K562 (cell line): ENCODE measurements around the gene ZNF195. TPM values are rescaled to one million over a fixed set of nuclear protein-coding genes. Genes with fewer than 3 reads are reported as not detected.
A peak's percentile ranks its signal among the peaks of the same experiment; 100 is the strongest.

Experiments
- AFF1 ChIP-seq, 2 experiments: fragments of 450-650 bp; IDR thresholded peaks; 2 replicates each; pipeline ENCODE4 v1.6.1; 2018; ENCODE audit warnings: mild to moderate bottlenecking in 2 of 2, low read depth in 1 of 2; ENCODE audit not compliant: partially characterized antibody in 2 of 2
- BRF1 ChIP-seq: IDR thresholded peaks from 3 replicates; pipeline ENCODE4 v1.6.1; 2011; ENCODE audit warnings: borderline replicate concordance, mild to moderate bottlenecking; ENCODE audit not compliant: insufficient read length; ENCODE audit errors: extremely low read depth
- CBX5 ChIP-seq: IDR thresholded peaks from 2 replicates; pipeline ENCODE4 v1.6.1; 2014; ENCODE audit warnings: low read depth, borderline replicate concordance
- EGR1 ChIP-seq: fragments of 450-650 bp; conservative IDR thresholded peaks from 2 replicates; pipeline ENCODE4 v1.6.1; 2017; ENCODE audit warnings: mild to moderate bottlenecking
- KLF10 ChIP-seq: fragments of 250-450 bp; sonication (Bioruptor Pico); IDR thresholded peaks from 2 replicates; pipeline ENCODE4 v1.6.1; 2021; ENCODE audit warnings: matching md5 sums
- LCOR ChIP-seq: sonication (generic); formaldehyde crosslinking; IDR thresholded peaks from 2 replicates; pipeline ENCODE4 v1.8.0; 2022; ENCODE audit warnings: mild to moderate bottlenecking, missing genetic modification reagents
- MAFG ChIP-seq: fragments of 450-650 bp; conservative IDR thresholded peaks from 2 replicates; pipeline ENCODE4 v1.6.1; 2016; ENCODE audit warnings: missing genetic modification characterization, missing compliant biosample characterization
- MED1 ChIP-seq: sonication (generic); formaldehyde crosslinking; IDR thresholded peaks from 2 replicates; pipeline ENCODE4 v1.8.1; 2023; ENCODE audit warnings: missing genetic modification reagents, borderline replicate concordance
- NCOA1 ChIP-seq: fragments of 450-650 bp; IDR thresholded peaks from 2 replicates; pipeline ENCODE4 v1.6.1; 2016; ENCODE audit warnings: low read depth
- NFIC ChIP-seq: fragments of 450-650 bp; IDR thresholded peaks from 2 replicates; pipeline ENCODE4 v1.6.1; 2017; ENCODE audit warnings: mild to moderate bottlenecking, inconsistent platforms
- POLR2B ChIP-seq: fragments of 450-650 bp; IDR thresholded peaks from 2 replicates; pipeline ENCODE4 v1.6.1; 2018; ENCODE audit warnings: low read depth; ENCODE audit not compliant: partially characterized antibody
- SREBF1 ChIP-seq: fragments of 150-350 bp; IDR thresholded peaks from 2 replicates; pipeline ENCODE4 v1.6.1; 2014; ENCODE audit warnings: antibody characterized with exemption, low read depth, low read length, borderline replicate concordance
- STAT6 ChIP-seq: sonication (generic); formaldehyde crosslinking; IDR thresholded peaks from 2 replicates; pipeline ENCODE4 v1.8.1; 2023; ENCODE audit warnings: mild to moderate bottlenecking, missing genetic modification reagents
- ZNF143 ChIP-seq: sonication (generic); formaldehyde crosslinking; IDR thresholded peaks from 2 replicates; pipeline ENCODE4 v1.9.0; 2022; ENCODE audit warnings: mild to moderate bottlenecking, missing genetic modification reagents
- ZNF165 ChIP-seq: fragments of 250-450 bp; sonication (Bioruptor Pico); IDR thresholded peaks from 2 replicates; pipeline ENCODE4 v1.4.0; 2020; ENCODE audit warnings: borderline replicate concordance
- ZNF644 ChIP-seq: fragments of 200-800 bp; sonication (Bioruptor generic); IDR thresholded peaks from 2 replicates; pipeline ENCODE4 v1.6.1; 2016; ENCODE audit warnings: low read depth, missing genetic modification characterization, missing compliant biosample characterization
- polyA plus RNA-seq, 8 experiments: library from polyadenylated mRNA; depleted of rRNA in 4 of 8; stranded (reverse) in 5 of 8; unstranded in 3 of 8; fragments of >200 nt; fragmentation: Nextera tagmentation in 2 of 8; fragmentation: Illumina TruSeq in 1 of 8; extraction: Ambion mirVana in 2 of 8; extraction: Trizol in 1 of 8; gene quantifications; 2 replicates each; pipeline versions ENCODE4 v1.2.1 to v1.2.3, GENCODE V29; 2011 to 2014; ENCODE audit warnings: inconsistent platforms in 1 of 8, missing spikeins in 1 of 8
- total RNA-seq, 7 experiments: library from RNA; depleted of rRNA in 6 of 7; stranded (reverse); fragments of >200 nt in 6 of 7; fragmentation: Illumina TruSeq in 2 of 7; extraction: Trizol in 2 of 7; gene quantifications; 2 replicates each; pipeline versions ENCODE4 v1.2.1 to v1.2.3, GENCODE V29; 2011 to 2021; ENCODE audit warnings: low replicate concordance in 1 of 7
- TF ChIP-seq, protein P1 (sequence below): sonication (generic); formaldehyde crosslinking; IDR thresholded peaks from 2 replicates; pipeline ENCODE4 v1.4.0; 2020; ENCODE audit warnings: mild to moderate bottlenecking, missing genetic modification reagents
- TF ChIP-seq, protein P2 (sequence below): fragments of 250-450 bp; sonication (Bioruptor Pico); IDR thresholded peaks from 2 replicates; pipeline ENCODE4 v1.8.0; 2021; ENCODE audit warnings: mild to moderate bottlenecking, moderate library complexity

Gene ZNF195
- total and polyA plus RNA-seq, 9 of the 15 experiments (the other 6 are each of a cell fraction or from before 2014, with no cell fraction given), result 42.1 to 75.5 (median 60.4) TPM

DNA sequence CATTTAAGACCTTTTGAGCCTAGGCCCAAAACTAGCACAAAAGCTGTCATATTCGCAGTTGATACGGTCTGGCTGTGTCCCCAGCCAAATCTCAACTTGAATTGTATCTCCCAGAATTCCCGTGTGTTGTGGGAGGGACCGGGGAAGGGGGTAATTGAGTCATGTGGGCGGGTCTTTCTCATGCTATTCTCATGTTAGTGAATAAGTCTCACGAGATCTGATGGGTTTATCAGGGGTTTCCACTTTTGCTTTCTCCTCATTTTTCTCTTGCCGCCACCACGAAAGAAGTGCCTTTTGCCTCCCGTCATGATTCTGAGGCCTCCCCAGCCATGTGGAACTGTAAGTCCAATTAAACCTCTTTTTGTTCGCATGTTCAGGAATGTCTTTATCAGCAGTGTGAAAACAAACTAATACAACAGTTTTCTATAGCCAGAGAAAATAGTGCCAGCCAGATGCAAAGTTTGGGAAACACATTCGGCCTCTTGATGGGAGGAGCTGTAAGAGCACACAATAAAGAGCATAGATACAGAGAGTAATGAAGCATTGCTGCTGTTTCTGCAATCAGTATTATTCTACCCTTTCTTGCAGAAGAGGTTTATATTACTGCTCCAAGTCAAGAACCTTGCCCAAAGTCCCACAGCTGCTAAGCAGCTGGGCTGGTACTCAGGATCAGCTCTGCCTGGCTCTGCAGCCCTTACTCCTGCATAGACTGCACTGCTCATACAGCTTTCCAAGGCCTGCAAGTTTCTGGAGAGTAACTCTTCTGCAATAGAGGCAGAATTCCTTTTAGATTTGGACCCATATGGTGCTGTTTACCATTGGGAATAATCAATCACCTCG is 2.0 kb upstream of the ZNF195 start (continued):
- no peak for TF ChIP-seq MED1
- TF ChIP-seq, protein P1, sequence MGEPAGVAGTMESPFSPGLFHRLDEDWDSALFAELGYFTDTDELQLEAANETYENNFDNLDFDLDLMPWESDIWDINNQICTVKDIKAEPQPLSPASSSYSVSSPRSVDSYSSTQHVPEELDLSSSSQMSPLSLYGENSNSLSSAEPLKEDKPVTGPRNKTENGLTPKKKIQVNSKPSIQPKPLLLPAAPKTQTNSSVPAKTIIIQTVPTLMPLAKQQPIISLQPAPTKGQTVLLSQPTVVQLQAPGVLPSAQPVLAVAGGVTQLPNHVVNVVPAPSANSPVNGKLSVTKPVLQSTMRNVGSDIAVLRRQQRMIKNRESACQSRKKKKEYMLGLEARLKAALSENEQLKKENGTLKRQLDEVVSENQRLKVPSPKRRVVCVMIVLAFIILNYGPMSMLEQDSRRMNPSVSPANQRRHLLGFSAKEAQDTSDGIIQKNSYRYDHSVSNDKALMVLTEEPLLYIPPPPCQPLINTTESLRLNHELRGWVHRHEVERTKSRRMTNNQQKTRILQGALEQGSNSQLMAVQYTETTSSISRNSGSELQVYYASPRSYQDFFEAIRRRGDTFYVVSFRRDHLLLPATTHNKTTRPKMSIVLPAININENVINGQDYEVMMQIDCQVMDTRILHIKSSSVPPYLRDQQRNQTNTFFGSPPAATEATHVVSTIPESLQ (CRISPR knock-in tag), result no peak
- TF ChIP-seq CBX5, result no peak
- TF ChIP-seq NCOA1, result no peak
- TF ChIP-seq ZNF165, result no peak
- peak; percentile 15 for TF ChIP-seq NFIC
- peak; percentile 35 to 68 for TF ChIP-seq AFF1 (IDR thresholded peaks at IDR 0.05; ENCODE audit: low read depth in 1 of 2, partially characterized antibody in 2 of 2)
- TF ChIP-seq, protein P2, sequence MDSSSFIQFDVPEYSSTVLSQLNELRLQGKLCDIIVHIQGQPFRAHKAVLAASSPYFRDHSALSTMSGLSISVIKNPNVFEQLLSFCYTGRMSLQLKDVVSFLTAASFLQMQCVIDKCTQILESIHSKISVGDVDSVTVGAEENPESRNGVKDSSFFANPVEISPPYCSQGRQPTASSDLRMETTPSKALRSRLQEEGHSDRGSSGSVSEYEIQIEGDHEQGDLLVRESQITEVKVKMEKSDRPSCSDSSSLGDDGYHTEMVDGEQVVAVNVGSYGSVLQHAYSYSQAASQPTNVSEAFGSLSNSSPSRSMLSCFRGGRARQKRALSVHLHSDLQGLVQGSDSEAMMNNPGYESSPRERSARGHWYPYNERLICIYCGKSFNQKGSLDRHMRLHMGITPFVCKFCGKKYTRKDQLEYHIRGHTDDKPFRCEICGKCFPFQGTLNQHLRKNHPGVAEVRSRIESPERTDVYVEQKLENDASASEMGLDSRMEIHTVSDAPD, result no peak
- TF ChIP-seq MAFG, result no peak
- no peak for TF ChIP-seq ZNF644 (tag)
- TF ChIP-seq KLF10 (CRISPR knock-in tag), result no peak
- TF ChIP-seq BRF1, result no peak
- TF ChIP-seq ZNF143, result peak; percentile 52; the same call in 1 of the 2 replicates
- TF ChIP-seq SREBF1, result no peak
- TF ChIP-seq EGR1, result peak; percentile 32; the same call in 1 of the 2 replicates
- TF ChIP-seq POLR2B, result peak; percentile 89
- TF ChIP-seq STAT6 (CRISPR knock-in tag), result no peak
- peak; percentile 54; the same call in 1 of the 2 replicates for TF ChIP-seq LCOR (CRISPR knock-in tag)
